DND-41 (cell line): ENCODE data around the gene DCAF8.

ENCODE experiments used
- ATAC-seq: fragments of 200-7000 bp; cut with Tn5 transposase; 3 replicates; pipeline ENCODE4 v1.9.1; 2021; ENCODE audit warnings: low read depth; ENCODE audit not compliant: insufficient read depth
- DNase-seq: peaks from one replicate; pipeline ENCODE4 v3.0.0-alpha.2; 2020
- H2AFZ ChIP-seq: 2 replicates; pipeline ENCODE4 v1.6.0; 2012; ENCODE audit warnings: low read depth, low read length
- H3K27ac ChIP-seq: 2 replicates; pipeline ENCODE4 v1.5.1; 2012; ENCODE audit warnings: low read length, inconsistent platforms
- H3K27me3 ChIP-seq: fragments of 200-600 bp; sonication (generic); 2 replicates; pipeline ENCODE4 v1.6.0; 2012; ENCODE audit warnings: low read length, mild to moderate bottlenecking, inconsistent platforms; ENCODE audit not compliant: insufficient read depth, poor library complexity
- H3K36me3 ChIP-seq: 2 replicates; pipeline ENCODE4 v1.5.1; 2012; ENCODE audit warnings: low read length, inconsistent platforms; ENCODE audit not compliant: insufficient read depth
- H3K4me1 ChIP-seq: 2 replicates; pipeline ENCODE4 v1.5.1; 2012; ENCODE audit warnings: mild to moderate bottlenecking, low read length; ENCODE audit not compliant: insufficient read depth
- H3K4me2 ChIP-seq: 2 replicates; pipeline ENCODE4 v1.6.0; 2012; ENCODE audit warnings: mild to moderate bottlenecking, moderate library complexity, low read length, inconsistent platforms; ENCODE audit not compliant: insufficient read depth
- H3K4me3 ChIP-seq, 2 experiments: fragments of 200-600 bp in 1 of 2; shearing (Covaris generic) in 1 of 2; 2 replicates each; pipeline ENCODE4 v1.5.1; 2012 to 2016; ENCODE audit warnings: inconsistent platforms in 2 of 2, low read length in 2 of 2, mild to moderate bottlenecking in 2 of 2, low read depth in 1 of 2, moderate library complexity in 1 of 2
- H3K79me2 ChIP-seq: 2 replicates; pipeline ENCODE4 v1.6.0; 2012; ENCODE audit warnings: low read length, inconsistent platforms; ENCODE audit not compliant: insufficient read depth
- H3K9ac ChIP-seq: 2 replicates; pipeline ENCODE4 v1.6.0; 2012; ENCODE audit warnings: low read depth, mild to moderate bottlenecking, inconsistent platforms, low read length, moderate library complexity
- H3K9me3 ChIP-seq: 2 replicates; pipeline ENCODE4 v1.5.1; 2012; ENCODE audit warnings: low read length, moderate library complexity, mild to moderate bottlenecking, inconsistent platforms; ENCODE audit not compliant: insufficient read depth, severe bottlenecking
- H4K20me1 ChIP-seq: 2 replicates; pipeline ENCODE4 v1.6.0; 2012; ENCODE audit warnings: low read length; ENCODE audit not compliant: insufficient read depth
- CTCF ChIP-seq: IDR thresholded peaks from 2 replicates; pipeline ENCODE4 v1.5.1; 2012; ENCODE audit warnings: borderline replicate concordance, low read length, moderate library complexity, mild to moderate bottlenecking; ENCODE audit not compliant: poor library complexity, severe bottlenecking; ENCODE audit errors: extremely low read depth
- EZH2 ChIP-seq: IDR thresholded peaks from 3 replicates; pipeline ENCODE4 v1.6.1; 2012; ENCODE audit warnings: borderline replicate concordance, low read depth, mild to moderate bottlenecking, moderate library complexity, low read length, inconsistent platforms; ENCODE audit not compliant: severe bottlenecking

Gene DCAF8

GRCh38 chr1:160192234-160192633, 70.1 kb downstream of the DCAF8 start:
- no peak overlapping the region for H3K27ac ChIP-seq
- TF ChIP-seq CTCF, result no peak
- no peak for TF ChIP-seq EZH2
- no peaks in the 10 kb centered on the region for H3K79me2 ChIP-seq
- DNase-seq (no peak), ATAC-seq (no peak)
- no peak overlapping the region for H3K9ac ChIP-seq
- H3K36me3 ChIP-seq, result no peaks in the 10 kb centered on the region
- H4K20me1 ChIP-seq, result no peaks in the 10 kb centered on the region
- H3K4me2 ChIP-seq, result no peak overlapping the region
- H2AFZ ChIP-seq, result no peak overlapping the region
- no peaks in the 10 kb centered on the region for H3K4me1 ChIP-seq
- H3K9me3 ChIP-seq, result no peaks in the 10 kb centered on the region
- no peak overlapping the region for H3K4me3 ChIP-seq
- H3K27me3 ChIP-seq, result peaks cover 4% of the 10 kb centered on the region

- H3K27me3 ChIP-seq, result peaks cover 6% of the 10 kb centered on the region
- no peak overlapping the region for H3K9ac ChIP-seq
- no peaks in the 10 kb centered on the region for H3K36me3 ChIP-seq
- H3K79me2 ChIP-seq, result no peaks in the 10 kb centered on the region
- ATAC-seq (no peak), DNase-seq (no peak)
- no peaks in the 10 kb centered on the region for H3K9me3 ChIP-seq
- no peak overlapping the region for H2AFZ ChIP-seq
- H4K20me1 ChIP-seq, result no peaks in the 10 kb centered on the region
- H3K4me3 ChIP-seq, result no peak overlapping the region
- H3K27ac ChIP-seq, result no peak overlapping the region
- no peak overlapping the region for H3K4me2 ChIP-seq
- TF ChIP-seq CTCF, result no peak
- no peak for TF ChIP-seq EZH2
- no peaks in the 10 kb centered on the region for H3K4me1 ChIP-seq
Measured at GRCh38 chr1:160191756-160192155, 70.6 kb downstream of the DCAF8 start.

- Histone ChIP-seq H3K27ac (no peak within 1 kb of the TSS), H3K79me2 (no peaks in the 10 kb centered on the region), H3K4me1 (no peaks in the 10 kb centered on the region), H3K27me3 (peaks cover 3% of the 10 kb centered on the region), H3K4me2 (no peak within 1 kb of the TSS), H3K9me3 (no peaks in the 10 kb centered on the region), H4K20me1 (no peaks in the 10 kb centered on the region), H3K9ac (no peak within 1 kb of the TSS), H3K36me3 (no peaks in the 10 kb centered on the region), H2AFZ (no peak within 1 kb of the TSS), H3K4me3 (no peak within 1 kb of the TSS)
- DNase-seq (no peak), ATAC-seq (no peak)
- no peak for TF ChIP-seq EZH2
- TF ChIP-seq CTCF, result no peak
Measured at GRCh38 chr1:160189649-160190625, 72.4 kb downstream of the DCAF8 start, which contains the start of gene CASQ1. Gene CASQ1 (plus strand): TSS chr1:160190575. CDS start chr1:160190752, 177 bp downstream.
